ENCODE results near the gene MZF1.

DNA sequence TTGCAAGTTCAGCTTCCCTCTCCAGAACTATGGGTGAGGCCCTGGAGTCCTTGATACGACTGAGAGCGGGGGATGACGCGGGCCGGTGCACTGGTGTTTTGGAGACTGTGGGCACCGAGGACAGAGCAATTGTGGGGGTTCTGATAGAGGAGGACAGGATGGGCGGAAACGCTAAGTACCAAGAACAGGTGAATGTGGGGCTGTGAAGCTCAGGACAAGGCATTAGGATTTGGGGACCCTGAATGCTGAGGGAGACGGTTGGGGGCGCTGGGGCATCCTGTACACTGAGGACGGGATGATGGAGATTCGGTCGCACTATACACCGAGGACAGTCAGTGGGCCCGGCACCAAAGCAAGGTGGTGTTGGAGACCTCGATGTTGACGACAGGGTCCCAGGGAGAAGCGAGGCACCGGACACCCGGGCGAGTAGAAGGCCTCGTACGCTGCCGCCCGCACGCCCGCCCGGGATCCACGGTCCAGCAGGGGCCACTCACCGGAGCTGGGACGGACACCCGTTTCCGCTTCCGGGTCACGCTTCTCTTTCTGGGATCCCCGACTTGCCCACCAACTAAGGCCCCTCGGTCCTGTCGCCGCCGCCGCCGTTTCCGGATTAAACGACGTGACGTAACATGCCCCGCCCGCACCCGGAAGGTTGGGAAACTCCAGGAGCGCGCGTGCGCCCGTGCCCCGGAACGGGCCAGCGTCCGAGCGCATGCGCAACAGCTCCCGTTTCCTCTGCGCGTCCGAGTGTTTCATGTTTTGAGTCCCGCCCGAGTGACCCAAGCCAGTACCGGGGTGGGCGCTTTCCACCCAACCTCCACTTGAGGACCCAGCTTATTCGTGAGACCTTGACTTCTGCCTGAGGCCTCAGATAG, 18.4 kb downstream of the MZF1 start, which contains the start of gene CHMP2A:
- TF ChIP-seq ZFP30 (CRISPR knock-in tag; IDR thresholded peaks at IDR 0.05) (no peak), ZFP3 (CRISPR knock-in tag; IDR thresholded peaks at IDR 0.05) (0 out of 2 replicates have a peak, but pooled peaks have one; percentile 56), PATZ1 (CRISPR knock-in tag; IDR thresholded peaks at IDR 0.05; ENCODE audit: borderline replicate concordance) (peak; percentile 26; the same call in 1 of the 2 replicates), BACH2 (CRISPR knock-in tag; IDR thresholded peaks at IDR 0.05; ENCODE audit: borderline replicate concordance) (no peak), SNAI2 (CRISPR knock-in tag; IDR thresholded peaks at IDR 0.05) (peak; percentile 54; the same call in 1 of the 2 replicates), RARB (CRISPR knock-in tag; IDR thresholded peaks at IDR 0.05) (no peak), TCF4 (CRISPR knock-in tag; IDR thresholded peaks at IDR 0.05; ENCODE audit: borderline replicate concordance) (no peak), ESRRG (CRISPR knock-in tag; IDR thresholded peaks at IDR 0.05) (peak; percentile 45; the same call in 1 of the 2 replicates), ZC3H10 (CRISPR knock-in tag; IDR thresholded peaks at IDR 0.05) (no peak), ZNF70 (CRISPR knock-in tag; IDR thresholded peaks at IDR 0.05) (0 out of 2 replicates have a peak, but pooled peaks have one; percentile 30), CSDC2 (CRISPR knock-in tag; IDR thresholded peaks at IDR 0.05) (no peak), GLIS3 (CRISPR knock-in tag; IDR thresholded peaks at IDR 0.05) (peak; percentile 90)
- TF ChIP-seq, protein P1, sequence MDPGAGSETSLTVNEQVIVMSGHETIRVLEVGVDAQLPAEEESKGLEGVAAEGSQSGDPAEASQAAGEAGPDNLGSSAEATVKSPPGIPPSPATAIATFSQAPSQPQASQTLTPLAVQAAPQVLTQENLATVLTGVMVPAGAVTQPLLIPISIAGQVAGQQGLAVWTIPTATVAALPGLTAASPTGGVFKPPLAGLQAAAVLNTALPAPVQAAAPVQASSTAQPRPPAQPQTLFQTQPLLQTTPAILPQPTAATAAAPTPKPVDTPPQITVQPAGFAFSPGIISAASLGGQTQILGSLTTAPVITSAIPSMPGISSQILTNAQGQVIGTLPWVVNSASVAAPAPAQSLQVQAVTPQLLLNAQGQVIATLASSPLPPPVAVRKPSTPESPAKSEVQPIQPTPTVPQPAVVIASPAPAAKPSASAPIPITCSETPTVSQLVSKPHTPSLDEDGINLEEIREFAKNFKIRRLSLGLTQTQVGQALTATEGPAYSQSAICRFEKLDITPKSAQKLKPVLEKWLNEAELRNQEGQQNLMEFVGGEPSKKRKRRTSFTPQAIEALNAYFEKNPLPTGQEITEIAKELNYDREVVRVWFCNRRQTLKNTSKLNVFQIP (CRISPR knock-in tag; IDR thresholded peaks at IDR 0.05; ENCODE audit: borderline replicate concordance, low read depth) = peak; percentile 71; the same call in 1 of the 2 replicates

Measured in SK-N-SH treated with all-trans-retinoic acid at 6 μM for 48 hours (cell line).